Neural cell (in vitro differentiated cells): ENCODE data around the gene FAM83B. TPM values are rescaled to one million over a fixed set of nuclear protein-coding genes. Genes with fewer than 3 reads are reported as not detected.
A peak's percentile ranks its signal among the peaks of the same experiment; 100 is the strongest.

Source experiments
- H2AFZ ChIP-seq: fragments of 200-600, 300-800 bp; sonication (generic), shearing (Covaris generic); 2 replicates; pipeline ENCODE4 v1.6.0; 2014; ENCODE audit warnings: low read depth, mild to moderate bottlenecking, antibody characterized with exemption, low read length, moderate library complexity
- H3F3A ChIP-seq: fragments of 200-600 bp; shearing (Covaris generic); 2 replicates; pipeline ENCODE4 v1.6.1; 2016; ENCODE audit warnings: mild to moderate bottlenecking, moderate library complexity, mixed read lengths, antibody characterized with exemption, low read length; ENCODE audit not compliant: insufficient read depth, poor library complexity, severe bottlenecking
- H3K27ac ChIP-seq: fragments of 200-600, 300-800 bp; sonication (generic), shearing (Covaris generic); 2 replicates; pipeline ENCODE4 v1.5.1; 2014; ENCODE audit warnings: mild to moderate bottlenecking, low read length, moderate library complexity
- H3K27me3 ChIP-seq: fragments of 300-800, 200-600 bp; sonication (generic), shearing (Covaris generic); 2 replicates; pipeline ENCODE4 v1.6.0; 2014; ENCODE audit warnings: mild to moderate bottlenecking, low read depth, low read length, moderate library complexity; ENCODE audit not compliant: insufficient read depth
- H3K36me3 ChIP-seq: fragments of 300-800, 200-600 bp; sonication (generic), shearing (Covaris generic); 2 replicates; pipeline ENCODE4 v1.5.1; 2014; ENCODE audit warnings: mild to moderate bottlenecking, antibody characterized with exemption, low read length, moderate library complexity; ENCODE audit not compliant: insufficient read depth
- H3K4me2 ChIP-seq: fragments of 300-800, 200-600 bp; sonication (generic), shearing (Covaris generic); 2 replicates; pipeline ENCODE4 v1.6.0; 2014; ENCODE audit warnings: mild to moderate bottlenecking, low read length
- H3K4me3 ChIP-seq: fragments of 300-800, 200-600 bp; sonication (generic), shearing (Covaris generic); 2 replicates; pipeline ENCODE4 v1.5.1; 2014; ENCODE audit warnings: mild to moderate bottlenecking, low read length, moderate library complexity
- H3K79me2 ChIP-seq: fragments of 200-600 bp; shearing (Covaris generic); replicated peaks from 2 replicates; pipeline ENCODE4 v1.6.0; 2014; ENCODE audit warnings: mild to moderate bottlenecking, low read length, moderate library complexity; ENCODE audit not compliant: insufficient read depth
- H3K9ac ChIP-seq: fragments of 300-800, 200-600 bp; sonication (generic), shearing (Covaris generic); 2 replicates; pipeline ENCODE4 v1.6.1; 2016; ENCODE audit warnings: mild to moderate bottlenecking, low read length, mixed read lengths
- H3K9me2 ChIP-seq: fragments of 200-600 bp; shearing (Covaris generic); 2 replicates; pipeline ENCODE4 v1.6.1; 2016; ENCODE audit warnings: mild to moderate bottlenecking, low read length, mixed read lengths; ENCODE audit not compliant: insufficient read depth
- H3K9me3 ChIP-seq: fragments of 200-600, 300-800 bp; sonication (generic), shearing (Covaris generic); 2 replicates; pipeline ENCODE4 v1.6.1; 2016; ENCODE audit warnings: mild to moderate bottlenecking, mixed run types, low read length, moderate library complexity, mixed read lengths
- H4K20me1 ChIP-seq: fragments of 200-600 bp; shearing (Covaris generic); 2 replicates; pipeline ENCODE4 v1.6.1; 2016; ENCODE audit warnings: mild to moderate bottlenecking, mixed run types; ENCODE audit not compliant: insufficient read depth
- CTCF ChIP-seq: fragments of 450-650 bp; IDR thresholded peaks from 2 replicates; pipeline ENCODE4 v1.5.1; 2014; ENCODE audit warnings: antibody characterized with exemption, mild to moderate bottlenecking, moderate library complexity; ENCODE audit not compliant: poor library complexity, severe bottlenecking
- EP300 ChIP-seq: fragments of 450-650 bp; conservative IDR thresholded peaks from 2 replicates; pipeline ENCODE4 v1.6.1; 2014; ENCODE audit warnings: antibody characterized with exemption, mild to moderate bottlenecking, moderate library complexity; ENCODE audit not compliant: poor library complexity, severe bottlenecking
- EZH2 ChIP-seq: fragments of 200-600, 300-800 bp; shearing (Covaris generic), sonication (generic); IDR thresholded peaks from 2 replicates; pipeline ENCODE4 v1.6.1; 2014; ENCODE audit warnings: antibody characterized with exemption, low read length, borderline replicate concordance, mild to moderate bottlenecking; ENCODE audit not compliant: insufficient read depth, poor library complexity, severe bottlenecking
- MXI1 ChIP-seq: fragments of 450-650 bp; conservative IDR thresholded peaks from 2 replicates; pipeline ENCODE4 v1.6.1; 2014; ENCODE audit warnings: antibody characterized with exemption, mild to moderate bottlenecking; ENCODE audit not compliant: poor library complexity, severe bottlenecking
- POLR2AphosphoS5 ChIP-seq: IDR thresholded peaks from 2 replicates; pipeline ENCODE4 v1.6.1; 2012
- RAD21 ChIP-seq: fragments of 450-650 bp; conservative IDR thresholded peaks from 2 replicates; pipeline ENCODE4 v1.6.1; 2014; ENCODE audit warnings: antibody characterized with exemption, mild to moderate bottlenecking, moderate library complexity
- SMC3 ChIP-seq: fragments of 450-650 bp; conservative IDR thresholded peaks from 2 replicates; pipeline ENCODE4 v1.6.1; 2014; ENCODE audit warnings: antibody characterized with exemption, mild to moderate bottlenecking, moderate library complexity; ENCODE audit not compliant: poor library complexity
- TAF1 ChIP-seq: IDR thresholded peaks from 2 replicates; pipeline ENCODE4 v1.6.1; 2012; ENCODE audit warnings: low read depth
- polyA plus RNA-seq: library from polyadenylated mRNA; depleted of rRNA; stranded (reverse); fragments of >200 nt; gene quantifications from 2 replicates; pipeline ENCODE4 v1.2.3, GENCODE V29; 2014
- TF ChIP-seq, protein P1 (sequence below): IDR thresholded peaks from 2 replicates; pipeline ENCODE4 v1.6.1; 2012; ENCODE audit warnings: borderline replicate concordance

FAM83B gene
- polyA plus RNA-seq, 1 donor from 2014 or later = not detected

- H3K79me2 ChIP-seq = no peaks in the 10 kb centered on the region
- H2AFZ ChIP-seq = no peak overlapping the region
- no peaks in the 10 kb centered on the region for H3K36me3 ChIP-seq
- no peaks in the 10 kb centered on the region for H3K9me2 ChIP-seq
- TF ChIP-seq MXI1 (no peak), TAF1 (no peak), POLR2AphosphoS5 (no peak), RAD21 (no peak), EP300 (no peak), EZH2 (no peak), SMC3 (no peak), CTCF (no peak)
- TF ChIP-seq, protein P1, sequence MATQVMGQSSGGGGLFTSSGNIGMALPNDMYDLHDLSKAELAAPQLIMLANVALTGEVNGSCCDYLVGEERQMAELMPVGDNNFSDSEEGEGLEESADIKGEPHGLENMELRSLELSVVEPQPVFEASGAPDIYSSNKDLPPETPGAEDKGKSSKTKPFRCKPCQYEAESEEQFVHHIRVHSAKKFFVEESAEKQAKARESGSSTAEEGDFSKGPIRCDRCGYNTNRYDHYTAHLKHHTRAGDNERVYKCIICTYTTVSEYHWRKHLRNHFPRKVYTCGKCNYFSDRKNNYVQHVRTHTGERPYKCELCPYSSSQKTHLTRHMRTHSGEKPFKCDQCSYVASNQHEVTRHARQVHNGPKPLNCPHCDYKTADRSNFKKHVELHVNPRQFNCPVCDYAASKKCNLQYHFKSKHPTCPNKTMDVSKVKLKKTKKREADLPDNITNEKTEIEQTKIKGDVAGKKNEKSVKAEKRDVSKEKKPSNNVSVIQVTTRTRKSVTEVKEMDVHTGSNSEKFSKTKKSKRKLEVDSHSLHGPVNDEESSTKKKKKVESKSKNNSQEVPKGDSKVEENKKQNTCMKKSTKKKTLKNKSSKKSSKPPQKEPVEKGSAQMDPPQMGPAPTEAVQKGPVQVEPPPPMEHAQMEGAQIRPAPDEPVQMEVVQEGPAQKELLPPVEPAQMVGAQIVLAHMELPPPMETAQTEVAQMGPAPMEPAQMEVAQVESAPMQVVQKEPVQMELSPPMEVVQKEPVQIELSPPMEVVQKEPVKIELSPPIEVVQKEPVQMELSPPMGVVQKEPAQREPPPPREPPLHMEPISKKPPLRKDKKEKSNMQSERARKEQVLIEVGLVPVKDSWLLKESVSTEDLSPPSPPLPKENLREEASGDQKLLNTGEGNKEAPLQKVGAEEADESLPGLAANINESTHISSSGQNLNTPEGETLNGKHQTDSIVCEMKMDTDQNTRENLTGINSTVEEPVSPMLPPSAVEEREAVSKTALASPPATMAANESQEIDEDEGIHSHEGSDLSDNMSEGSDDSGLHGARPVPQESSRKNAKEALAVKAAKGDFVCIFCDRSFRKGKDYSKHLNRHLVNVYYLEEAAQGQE = no peak
- H3K4me2 ChIP-seq = no peak overlapping the region
- no peaks in the 10 kb centered on the region for H3K27me3 ChIP-seq
- no peaks in the 10 kb centered on the region for H3F3A ChIP-seq
- H3K27ac ChIP-seq = no peak overlapping the region
- H3K9me3 ChIP-seq = no peaks in the 10 kb centered on the region
- H4K20me1 ChIP-seq = no peaks in the 10 kb centered on the region
- H3K4me3 ChIP-seq = no peak overlapping the region
- no peak overlapping the region for H3K9ac ChIP-seq
Observed at GRCh38 chr6:54913211-54913610, 66.6 kb downstream of the FAM83B start.

- Histone ChIP-seq H3K9ac (no peak overlapping the region), H3K36me3 (no peaks in the 10 kb centered on the region), H3K4me2 (no peak overlapping the region), H3K9me3 (no peaks in the 10 kb centered on the region), H2AFZ (no peak overlapping the region), H3K27ac (no peak overlapping the region), H3K27me3 (no peaks in the 10 kb centered on the region), H3F3A (no peaks in the 10 kb centered on the region), H4K20me1 (no peaks in the 10 kb centered on the region), H3K79me2 (no peaks in the 10 kb centered on the region), H3K4me3 (no peak overlapping the region), H3K9me2 (no peaks in the 10 kb centered on the region)
- no peak for TF ChIP-seq MXI1
- TF ChIP-seq EP300 = peak; percentile 28
- TF ChIP-seq POLR2AphosphoS5 = peak; percentile 47
Observed at GRCh38 chr6:54916858-54917257, 70.3 kb downstream of the FAM83B start.

DNA sequence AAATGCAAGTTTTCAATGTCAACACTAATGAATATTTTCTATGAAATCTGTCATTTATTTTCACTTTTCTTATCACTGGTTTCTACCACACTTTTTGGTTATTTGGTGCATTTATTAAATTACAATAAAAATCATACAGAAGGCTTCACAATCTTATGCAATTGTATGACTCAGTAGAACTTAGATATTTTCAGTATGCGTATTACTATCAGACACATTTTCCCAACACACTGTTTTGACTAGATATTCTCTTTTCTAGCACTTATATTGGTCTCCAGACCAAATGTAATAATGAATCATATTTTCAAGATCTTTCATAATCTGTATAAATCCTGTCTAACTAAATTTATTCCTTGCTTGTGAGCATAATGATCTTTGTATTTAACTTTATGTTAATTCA is 74.1 kb downstream of the FAM83B start:
- H3K9me3 ChIP-seq = no peaks in the 10 kb centered on the region
- H3K79me2 ChIP-seq = no peaks in the 10 kb centered on the region
- no peak for TF ChIP-seq EZH2
- TF ChIP-seq, protein P1 = no peak
- no peak for TF ChIP-seq CTCF
- no peak for TF ChIP-seq EP300
- TF ChIP-seq MXI1 = no peak
- no peak for TF ChIP-seq SMC3

More for the DNA sequence above, 74.1 kb downstream of the FAM83B start:
- H3K9ac ChIP-seq = no peak overlapping the region
- H4K20me1 ChIP-seq = no peaks in the 10 kb centered on the region
- no peak overlapping the region for H3K4me2 ChIP-seq
- H2AFZ ChIP-seq = no peak overlapping the region
- no peak overlapping the region for H3K27ac ChIP-seq
- no peaks in the 10 kb centered on the region for H3K36me3 ChIP-seq
- peaks cover 3% of the 10 kb centered on the region for H3F3A ChIP-seq
- no peak overlapping the region for H3K4me3 ChIP-seq
- H3K9me2 ChIP-seq = no peaks in the 10 kb centered on the region
- no peaks in the 10 kb centered on the region for H3K27me3 ChIP-seq
